GM12878 (cell line): Measurements from ENCODE around the gene TTLL8. TPM values are rescaled to one million over a fixed set of nuclear protein-coding genes. Genes with fewer than 3 reads are reported as not detected.

Source experiments
- BCL11A ChIP-seq: IDR thresholded peaks from 2 replicates; pipeline ENCODE4 v1.6.1; 2011; ENCODE audit warnings: low read depth, low read length
- CBFB ChIP-seq: IDR thresholded peaks from 2 replicates; pipeline ENCODE4 v1.6.1; 2016; ENCODE audit warnings: antibody characterized with exemption, low read depth
- CBX3 ChIP-seq: fragments of 200-600 bp; sonication (generic); IDR thresholded peaks from 2 replicates; pipeline ENCODE4 v1.6.1; 2016; ENCODE audit warnings: low read depth, borderline replicate concordance
- ESRRA ChIP-seq: IDR thresholded peaks from 2 replicates; pipeline ENCODE4 v1.6.1; 2012; ENCODE audit warnings: mild to moderate bottlenecking, low read length, improper control_type of control experiment
- ETV6 ChIP-seq, 2 experiments: fragments of 450-650 bp in 1 of 2; IDR thresholded peaks in 1 of 2; conservative IDR thresholded peaks in 1 of 2; 2 replicates each; pipeline ENCODE4 v1.6.1; 2014; ENCODE audit warnings: antibody characterized with exemption in 1 of 2, borderline replicate concordance in 1 of 2, low read depth in 1 of 2, mild to moderate bottlenecking in 1 of 2, moderate library complexity in 1 of 2
- FOS ChIP-seq: IDR thresholded peaks from 3 replicates; pipeline ENCODE4 v1.6.1; 2011; ENCODE audit warnings: borderline replicate concordance; ENCODE audit not compliant: insufficient read length; ENCODE audit errors: extremely low read depth
- JUNB ChIP-seq: IDR thresholded peaks from 2 replicates; pipeline ENCODE4 v1.6.1; 2016; ENCODE audit warnings: antibody characterized with exemption, mild to moderate bottlenecking
- KDM1A ChIP-seq: fragments of 200-600 bp; sonication (generic); IDR thresholded peaks from 2 replicates; pipeline ENCODE4 v1.6.1; 2016; ENCODE audit warnings: borderline replicate concordance
- LARP7 ChIP-seq: fragments of 450-650 bp; IDR thresholded peaks from 2 replicates; pipeline ENCODE4 v1.6.1; 2017; ENCODE audit warnings: mild to moderate bottlenecking
- MLLT1 ChIP-seq: fragments of 450-650 bp; IDR thresholded peaks from 2 replicates; pipeline ENCODE4 v1.6.1; 2016; ENCODE audit warnings: mild to moderate bottlenecking
- MTA3 ChIP-seq: IDR thresholded peaks from 2 replicates; pipeline ENCODE4 v1.6.1; 2012; ENCODE audit warnings: low read length, inconsistent platforms, borderline replicate concordance
- NKRF ChIP-seq: fragments of 450-650 bp; conservative IDR thresholded peaks from 2 replicates; pipeline ENCODE4 v1.6.1; 2017; ENCODE audit warnings: mild to moderate bottlenecking, moderate library complexity
- SMC3 ChIP-seq: IDR thresholded peaks from 2 replicates; pipeline ENCODE4 v1.6.1; 2011; ENCODE audit warnings: low read length, improper control_type of control experiment, borderline replicate concordance
- SREBF2 ChIP-seq: IDR thresholded peaks from 2 replicates; pipeline ENCODE4 v1.6.1; 2012; ENCODE audit warnings: mild to moderate bottlenecking, low read length
- TCF7 ChIP-seq: IDR thresholded peaks from 2 replicates; pipeline ENCODE4 v1.6.1; 2014; ENCODE audit warnings: antibody characterized with exemption, borderline replicate concordance
- USF1 ChIP-seq: IDR thresholded peaks from 2 replicates; pipeline ENCODE4 v1.6.1; 2011; ENCODE audit warnings: borderline replicate concordance, low read depth, mild to moderate bottlenecking, moderate library complexity, mixed read lengths, low read length; ENCODE audit not compliant: insufficient read depth; ENCODE audit errors: extremely low read length
- ZBTB40 ChIP-seq: fragments of 450-650 bp; IDR thresholded peaks from 2 replicates; pipeline ENCODE4 v1.6.1; 2016; ENCODE audit warnings: mild to moderate bottlenecking, moderate library complexity, borderline replicate concordance
- polyA plus RNA-seq, 11 experiments: library from polyadenylated mRNA; depleted of rRNA in 4 of 11; unstranded in 6 of 11; stranded (reverse) in 5 of 11; fragments of >200 nt; fragmentation: Nextera tagmentation in 4 of 11; fragmentation: Illumina TruSeq in 1 of 11; extraction: Ambion mirVana in 4 of 11; extraction: Trizol in 1 of 11; gene quantifications; 1 replicate in 1 of 11; 2 replicates in 10 of 11; pipeline versions ENCODE4 v1.2.1 to v1.2.3, GENCODE V29; 2011 to 2016; ENCODE audit warnings: inconsistent platforms in 2 of 11, missing spikeins in 2 of 11, low read depth in 1 of 11
- total RNA-seq, 4 experiments: library from RNA; depleted of rRNA in 3 of 4; stranded (reverse); fragments of >200 nt in 3 of 4; fragmentation: Illumina TruSeq in 1 of 4; extraction: Trizol in 1 of 4; gene quantifications; 2 replicates each; pipeline versions ENCODE4 v1.2.1 to v1.2.3, GENCODE V29; 2013 to 2021

TTLL8 gene
- total and polyA plus RNA-seq, 10 of the 15 experiments (the other 5 are each of a cell fraction or from before 2014, with no cell fraction given) = not detected

- TF ChIP-seq ZBTB40 (peak; percentile 22; the same call in 1 of the 2 replicates), TCF7 (no peak), BCL11A (no peak), JUNB (no peak), USF1 (no peak), MTA3 (no peak), SMC3 (no peak), MLLT1 (no peak), CBX3 (no peak), LARP7 (no peak), CBFB (no peak), FOS (no peak), ETV6 (conservative IDR thresholded peaks at IDR 0.05 in 1 of 2, IDR thresholded peaks at IDR 0.05 in 1 of 2; ENCODE audit: borderline replicate concordance in 1 of 2, low read depth in 1 of 2) (no peak), NKRF (no peak), KDM1A (no peak), SREBF2 (no peak), ESRRA (no peak)
Observed at GRCh38 chr22:50010676-50011446, 47.2 kb downstream of the TTLL8 start (continued).
